ENCODE data around the gene ALG14.

Gene ALG14

GRCh38 chr1:95003433-95003738 is 69.4 kb downstream of the ALG14 start:
- no peak overlapping the region for H3K4me2 ChIP-seq (ENCODE audit: low read length)
- H3F3A ChIP-seq (ENCODE audit: control insufficient read depth, insufficient read depth): no peaks in the 10 kb centered on the region
- H3K27me3 ChIP-seq (ENCODE audit: control insufficient read depth, low read length): no peaks in the 10 kb centered on the region
- no peaks in the 10 kb centered on the region for H4K20me1 ChIP-seq (ENCODE audit: control insufficient read depth, insufficient read depth, low read depth, low read length)
- H3K79me2 ChIP-seq (ENCODE audit: control insufficient read depth, low read length): no peaks in the 10 kb centered on the region
- H3K27ac ChIP-seq (ENCODE audit: low read depth, low read length): no peak overlapping the region
- no peak overlapping the region for H3K4me3 ChIP-seq (ENCODE audit: low read length)
- no peak for TF ChIP-seq EZH2phosphoT487 (IDR thresholded peaks at IDR 0.05; ENCODE audit: borderline replicate concordance, low read length)
- TF ChIP-seq CTCF (IDR thresholded peaks at IDR 0.05; ENCODE audit: low read depth, low read length, poor library complexity, severe bottlenecking): no peak
- no peaks in the 10 kb centered on the region for H3K9me3 ChIP-seq (ENCODE audit: control insufficient read depth, insufficient read depth, low read length)
- no peaks in the 10 kb centered on the region for H3K36me3 ChIP-seq (ENCODE audit: control insufficient read depth, low read length)
- no peaks in the 10 kb centered on the region for H3K4me1 ChIP-seq (ENCODE audit: control insufficient read depth, low read length)
- no peaks in the 10 kb centered on the region for H3K9me2 ChIP-seq (replicated peaks; ENCODE audit: control insufficient read depth, low read length)

- Histone ChIP-seq H3K4me3 (ENCODE audit: low read length) (no peak overlapping the region), H3K9me2 (replicated peaks; ENCODE audit: control insufficient read depth, low read length) (no peaks in the 10 kb centered on the region), H3K9me3 (ENCODE audit: control insufficient read depth, insufficient read depth, low read length) (no peaks in the 10 kb centered on the region), H3K27me3 (ENCODE audit: control insufficient read depth, low read length) (no peaks in the 10 kb centered on the region), H3K36me3 (ENCODE audit: control insufficient read depth, low read length) (no peaks in the 10 kb centered on the region), H3K79me2 (ENCODE audit: control insufficient read depth, low read length) (no peaks in the 10 kb centered on the region), H3F3A (ENCODE audit: control insufficient read depth, insufficient read depth) (no peaks in the 10 kb centered on the region), H3K27ac (ENCODE audit: low read depth, low read length) (no peak overlapping the region), H3K4me1 (ENCODE audit: control insufficient read depth, low read length) (no peaks in the 10 kb centered on the region), H3K4me2 (ENCODE audit: low read length) (no peak overlapping the region), H4K20me1 (ENCODE audit: control insufficient read depth, insufficient read depth, low read depth, low read length) (no peaks in the 10 kb centered on the region)
- TF ChIP-seq CTCF (IDR thresholded peaks at IDR 0.05; ENCODE audit: low read depth, low read length, poor library complexity, severe bottlenecking) (no peak), EZH2phosphoT487 (IDR thresholded peaks at IDR 0.05; ENCODE audit: borderline replicate concordance, low read length) (no peak)
Observed at GRCh38 chr1:95002540-95003432, 70.0 kb downstream of the ALG14 start.

- H3K27ac ChIP-seq (ENCODE audit: low read depth, low read length): no peak overlapping the region
- H3K36me3 ChIP-seq (ENCODE audit: control insufficient read depth, low read length): no peaks in the 10 kb centered on the region
- H3K4me2 ChIP-seq (ENCODE audit: low read length): no peak overlapping the region
- no peaks in the 10 kb centered on the region for H3F3A ChIP-seq (ENCODE audit: control insufficient read depth, insufficient read depth)
- H4K20me1 ChIP-seq (ENCODE audit: control insufficient read depth, insufficient read depth, low read depth, low read length): no peaks in the 10 kb centered on the region
- no peaks in the 10 kb centered on the region for H3K9me3 ChIP-seq (ENCODE audit: control insufficient read depth, insufficient read depth, low read length)
- no peaks in the 10 kb centered on the region for H3K9me2 ChIP-seq (replicated peaks; ENCODE audit: control insufficient read depth, low read length)
- H3K27me3 ChIP-seq (ENCODE audit: control insufficient read depth, low read length): no peaks in the 10 kb centered on the region
- no peak overlapping the region for H3K4me3 ChIP-seq (ENCODE audit: low read length)
- H3K4me1 ChIP-seq (ENCODE audit: control insufficient read depth, low read length): no peaks in the 10 kb centered on the region
- H3K79me2 ChIP-seq (ENCODE audit: control insufficient read depth, low read length): no peaks in the 10 kb centered on the region
- TF ChIP-seq EZH2phosphoT487 (IDR thresholded peaks at IDR 0.05; ENCODE audit: borderline replicate concordance, low read length): no peak
- no peak for TF ChIP-seq CTCF (IDR thresholded peaks at IDR 0.05; ENCODE audit: low read depth, low read length, poor library complexity, severe bottlenecking)
Observed at GRCh38 chr1:95002164-95002539, 70.6 kb downstream of the ALG14 start.

Data from DOHH2 (cell line).